Testis (tissue), 2 donors: ENCODE data around the gene TBX5.

Experiments
- POLR2A ChIP-seq: fragments of 450-650 bp; IDR thresholded peaks from one replicate; pipeline ENCODE4 v1.6.1; 2017; ENCODE audit warnings: antibody characterized with exemption, mild to moderate bottlenecking, moderate library complexity
- TF ChIP-seq, protein P1 (sequence below), 3 experiments: fragments of 450-650 bp in 2 of 3; fragments of 200-600 bp in 1 of 3; sonication (generic) in 1 of 3; IDR thresholded peaks; one replicate each; pipeline ENCODE4 v1.5.1; 2016 to 2019; ENCODE audit warnings: antibody characterized with exemption in 3 of 3, mild to moderate bottlenecking in 2 of 3, moderate library complexity in 1 of 3

- TF ChIP-seq, protein P1, sequence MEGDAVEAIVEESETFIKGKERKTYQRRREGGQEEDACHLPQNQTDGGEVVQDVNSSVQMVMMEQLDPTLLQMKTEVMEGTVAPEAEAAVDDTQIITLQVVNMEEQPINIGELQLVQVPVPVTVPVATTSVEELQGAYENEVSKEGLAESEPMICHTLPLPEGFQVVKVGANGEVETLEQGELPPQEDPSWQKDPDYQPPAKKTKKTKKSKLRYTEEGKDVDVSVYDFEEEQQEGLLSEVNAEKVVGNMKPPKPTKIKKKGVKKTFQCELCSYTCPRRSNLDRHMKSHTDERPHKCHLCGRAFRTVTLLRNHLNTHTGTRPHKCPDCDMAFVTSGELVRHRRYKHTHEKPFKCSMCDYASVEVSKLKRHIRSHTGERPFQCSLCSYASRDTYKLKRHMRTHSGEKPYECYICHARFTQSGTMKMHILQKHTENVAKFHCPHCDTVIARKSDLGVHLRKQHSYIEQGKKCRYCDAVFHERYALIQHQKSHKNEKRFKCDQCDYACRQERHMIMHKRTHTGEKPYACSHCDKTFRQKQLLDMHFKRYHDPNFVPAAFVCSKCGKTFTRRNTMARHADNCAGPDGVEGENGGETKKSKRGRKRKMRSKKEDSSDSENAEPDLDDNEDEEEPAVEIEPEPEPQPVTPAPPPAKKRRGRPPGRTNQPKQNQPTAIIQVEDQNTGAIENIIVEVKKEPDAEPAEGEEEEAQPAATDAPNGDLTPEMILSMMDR (IDR thresholded peaks at IDR 0.05), result no peak
- no peak for TF ChIP-seq POLR2A
Measured at GRCh38 chr12:114305446-114305845, 100.5 kb downstream of the TBX5 start.
